GM21529 (cell line): ENCODE results near the gene RASA2.
A peak's percentile ranks its signal among the peaks of the same experiment; 100 is the strongest.
"Not testable (repeated sequence)": the region's sequence is repeated elsewhere in the genome, so short reads cannot be mapped to it uniquely, and the experiment has no call there.

Experiments used
- ATAC-seq: cut with Tn5 transposase; IDR thresholded peaks from one replicate; pipeline ENCODE4 v1.9.1; 2021; ENCODE audit not compliant: unreplicated experiment

RASA2 gene

GRCh38 chr3:141493184-141493583, 6.4 kb downstream of the RASA2 start:
- no peak for ATAC-seq

GRCh38 chr3:141497589-141497988, 10.8 kb downstream of the RASA2 start:
- not testable (repeated sequence) for ATAC-seq

GRCh38 chr3:141498598-141499223, 11.9 kb downstream of the RASA2 start:
- ATAC-seq: peak; percentile 94

- ATAC-seq: no peak
Observed at GRCh38 chr3:141499284-141499683, 12.5 kb downstream of the RASA2 start.

- ATAC-seq: no peak
Observed at GRCh38 chr3:141499965-141500364, 13.1 kb downstream of the RASA2 start.

- ATAC-seq: no peak
Observed at GRCh38 chr3:141500397-141500796, 13.6 kb downstream of the RASA2 start.

GRCh38 chr3:141505166-141505565, 18.3 kb downstream of the RASA2 start:
- no peak for ATAC-seq

GRCh38 chr3:141506071-141506470, 19.2 kb downstream of the RASA2 start:
- no peak for ATAC-seq

GRCh38 chr3:141507392-141508066, 20.7 kb downstream of the RASA2 start:
- no peak for ATAC-seq

- no peak for ATAC-seq
Observed at GRCh38 chr3:141508067-141508436, 21.2 kb downstream of the RASA2 start.

GRCh38 chr3:141511361-141511760, 24.5 kb downstream of the RASA2 start:
- no peak for ATAC-seq

- ATAC-seq: no peak
Observed at GRCh38 chr3:141514382-141514781, 27.6 kb downstream of the RASA2 start.

GRCh38 chr3:141519587-141519986, 32.8 kb downstream of the RASA2 start:
- ATAC-seq: no peak

- ATAC-seq: no peak
Observed at GRCh38 chr3:141521781-141522180, 35.0 kb downstream of the RASA2 start.

GRCh38 chr3:141523615-141524375, 37.0 kb downstream of the RASA2 start:
- ATAC-seq: no peak

GRCh38 chr3:141524988-141525387, 38.2 kb downstream of the RASA2 start:
- no peak for ATAC-seq

GRCh38 chr3:141525814-141526213, 39.0 kb downstream of the RASA2 start:
- no peak for ATAC-seq

GRCh38 chr3:141526709-141527108, 39.9 kb downstream of the RASA2 start:
- ATAC-seq: no peak

- ATAC-seq: no peak
Observed at GRCh38 chr3:141528800-141529199, 42.0 kb downstream of the RASA2 start.

- ATAC-seq: no peak
Observed at GRCh38 chr3:141529256-141529655, 42.4 kb downstream of the RASA2 start.

- ATAC-seq: no peak
Observed at GRCh38 chr3:141529717-141530414, 43.0 kb downstream of the RASA2 start.

- ATAC-seq: no peak
Observed at GRCh38 chr3:141530415-141530768, 43.6 kb downstream of the RASA2 start.
